ENCODE measurements around the gene ACTR8.

The ACTR8 gene

DNA sequence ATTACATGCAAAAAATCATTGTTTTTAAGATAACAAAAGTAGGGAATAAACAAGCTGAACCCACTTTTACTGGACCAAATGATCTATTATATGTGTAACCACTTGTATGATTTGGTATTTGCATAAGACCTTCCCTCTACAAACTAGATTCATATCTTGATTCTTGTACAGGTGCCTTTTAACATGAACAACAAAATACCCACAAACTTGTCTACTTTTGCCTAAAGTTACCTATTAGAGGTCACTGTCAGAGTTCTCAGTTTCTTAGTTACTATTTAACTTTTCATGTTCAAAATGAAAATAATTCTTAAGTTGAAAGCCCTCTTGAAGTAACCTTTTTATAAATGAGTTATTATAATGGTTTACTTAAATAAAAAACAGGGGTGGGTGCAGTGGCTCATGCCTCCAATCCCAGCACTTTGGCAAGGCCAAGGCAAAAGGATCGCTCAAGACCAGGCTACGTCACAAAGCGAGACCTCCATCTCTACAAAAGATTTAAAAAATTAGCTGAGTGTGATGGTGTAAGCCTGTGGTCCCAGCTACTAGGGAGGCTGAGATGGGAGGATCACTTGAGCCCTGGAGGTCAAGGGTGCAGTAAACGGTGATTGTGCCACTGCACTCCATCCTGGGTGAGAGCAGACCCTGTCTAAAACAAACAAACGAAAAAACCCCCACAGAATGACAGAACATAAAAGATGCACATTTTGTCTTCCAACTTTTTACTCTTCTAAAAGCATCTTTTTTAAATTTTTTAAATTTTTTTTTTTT is 16.0 kb downstream of the ACTR8 start:
- no peak for DNase-seq (ENCODE audit: low read depth)

DNA sequence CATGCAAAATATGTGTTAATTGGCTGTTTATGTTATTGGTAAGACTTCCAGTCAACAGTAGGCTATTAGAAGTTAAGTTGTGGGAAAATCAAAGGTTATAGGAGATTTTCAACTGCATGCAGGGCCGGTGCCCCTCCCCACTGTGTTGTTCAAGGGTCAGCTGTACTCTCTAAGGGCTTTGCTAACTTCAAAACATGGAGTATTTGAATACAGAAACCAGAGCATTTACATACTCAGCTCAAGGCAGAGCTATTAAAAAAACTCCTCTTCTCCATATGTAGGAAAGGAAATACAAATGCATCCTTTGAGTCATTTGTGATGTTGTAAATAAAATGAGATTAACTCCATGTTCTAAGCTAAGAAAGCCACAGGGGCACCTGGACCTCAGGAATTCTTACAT is 18.8 kb downstream of the ACTR8 start:
- no peak for DNase-seq (ENCODE audit: low read depth)

DNA sequence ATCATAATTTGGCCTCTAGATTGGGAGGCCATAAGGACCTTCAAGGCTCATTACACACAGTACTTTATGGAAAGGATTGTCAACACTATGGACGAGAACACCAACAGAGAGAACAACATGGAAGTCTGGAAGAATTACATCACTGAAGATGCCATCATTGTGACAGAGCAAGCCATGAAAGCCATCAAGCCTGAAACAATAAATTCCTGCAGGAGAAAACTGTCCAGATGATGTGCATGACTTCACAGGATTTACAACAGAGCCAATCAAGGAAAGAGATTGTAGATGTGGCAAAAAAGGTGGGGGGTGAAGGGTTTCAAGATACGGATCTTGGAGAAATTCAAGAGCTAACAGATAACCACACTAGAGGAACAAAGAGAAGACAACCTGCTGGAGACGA is 19.7 kb downstream of the ACTR8 start:
- no peak for DNase-seq (ENCODE audit: low read depth)

DNA sequence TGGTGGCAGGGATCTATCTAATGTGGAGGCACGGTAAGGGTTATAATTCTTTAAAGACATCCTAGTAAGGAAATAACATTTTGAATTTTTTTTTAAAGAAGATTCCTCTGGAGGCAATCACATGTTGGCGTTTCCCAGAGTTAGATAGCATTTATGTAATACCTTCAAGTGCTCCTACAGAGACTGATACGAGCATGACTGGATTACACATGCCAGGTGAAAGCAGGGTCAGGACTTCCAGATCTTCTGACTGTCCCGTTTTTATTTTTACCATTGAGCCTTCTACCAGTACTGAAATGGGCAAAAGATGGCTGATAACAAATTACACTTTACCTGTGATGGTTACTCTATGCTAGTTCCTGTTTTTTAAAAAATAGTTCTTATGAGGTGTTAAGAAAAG is 21.8 kb downstream of the ACTR8 start:
- no peak for DNase-seq (ENCODE audit: low read depth)

DNA sequence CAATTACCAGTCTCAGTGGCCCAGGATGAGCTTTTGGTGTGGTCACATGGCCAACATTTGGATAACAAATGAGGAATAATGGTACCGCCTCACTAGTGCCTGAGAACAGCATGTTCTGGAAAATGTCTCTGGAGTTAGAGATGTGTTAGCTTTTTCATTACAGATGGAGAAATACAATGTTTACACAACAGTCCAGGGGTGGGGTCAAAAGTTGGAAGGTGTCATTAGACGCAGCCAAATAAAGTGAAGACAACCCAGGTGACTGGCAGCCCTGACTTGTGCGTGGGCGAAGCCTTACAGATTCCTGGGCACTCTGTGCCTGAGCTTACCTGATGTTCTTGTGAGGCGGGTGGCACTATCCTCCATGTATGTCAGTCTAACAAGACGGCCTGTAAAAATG is 22.8 kb downstream of the ACTR8 start:
- no peak for DNase-seq (ENCODE audit: low read depth)

DNA sequence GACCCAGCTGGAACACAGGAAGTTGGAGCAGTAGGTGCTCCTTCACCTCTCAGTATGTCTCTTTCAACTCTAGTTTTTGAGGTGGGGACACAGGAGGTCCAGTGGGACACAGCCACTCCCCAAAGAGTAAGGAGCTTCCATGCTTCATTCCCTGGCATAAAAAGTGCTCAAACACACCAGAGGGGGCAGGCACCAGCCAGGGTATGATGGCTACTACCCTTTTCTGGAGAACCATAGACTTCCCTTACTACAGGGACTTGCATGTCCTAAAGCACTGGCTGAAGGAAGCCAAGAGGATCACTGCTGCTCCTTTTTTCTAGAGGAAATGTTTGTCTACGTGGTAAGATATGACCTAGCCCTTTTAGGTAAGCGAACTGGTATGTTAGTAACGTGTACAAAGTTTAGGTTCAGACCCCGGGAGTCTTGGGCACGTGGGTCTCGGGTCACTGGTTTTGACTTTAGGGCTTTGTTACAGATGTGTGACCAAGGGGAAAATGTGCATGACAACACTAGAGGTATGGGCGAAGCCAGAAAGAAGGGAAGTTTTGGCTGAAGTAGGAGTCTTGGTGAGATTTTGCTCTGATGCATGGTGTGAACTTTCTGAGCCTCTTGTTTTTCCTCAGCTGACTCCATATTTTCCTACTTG is 23.7 kb downstream of the ACTR8 start:
- DNase-seq (ENCODE audit: low read depth), result no peak

DNA sequence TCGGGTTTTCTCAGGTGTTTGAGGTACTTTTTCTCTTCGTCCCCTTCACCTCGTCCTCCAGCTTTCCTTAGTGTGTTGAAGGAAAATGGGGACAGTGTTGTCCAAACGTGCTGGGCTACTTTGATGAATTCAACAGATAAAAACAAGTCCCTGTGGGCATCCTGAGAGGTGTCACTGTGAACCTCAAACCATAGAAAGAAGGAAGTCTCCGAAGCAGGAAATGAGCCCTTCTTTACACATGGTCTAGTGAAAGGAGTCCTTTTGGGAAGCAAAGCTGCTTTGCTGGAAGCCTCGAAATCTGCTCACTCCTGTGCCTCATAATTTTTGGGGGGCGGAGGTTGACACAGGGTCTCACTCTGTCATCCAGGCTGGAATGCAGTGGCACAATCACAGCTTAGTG is 25.0 kb downstream of the ACTR8 start:
- DNase-seq (ENCODE audit: low read depth), result no peak

DNA sequence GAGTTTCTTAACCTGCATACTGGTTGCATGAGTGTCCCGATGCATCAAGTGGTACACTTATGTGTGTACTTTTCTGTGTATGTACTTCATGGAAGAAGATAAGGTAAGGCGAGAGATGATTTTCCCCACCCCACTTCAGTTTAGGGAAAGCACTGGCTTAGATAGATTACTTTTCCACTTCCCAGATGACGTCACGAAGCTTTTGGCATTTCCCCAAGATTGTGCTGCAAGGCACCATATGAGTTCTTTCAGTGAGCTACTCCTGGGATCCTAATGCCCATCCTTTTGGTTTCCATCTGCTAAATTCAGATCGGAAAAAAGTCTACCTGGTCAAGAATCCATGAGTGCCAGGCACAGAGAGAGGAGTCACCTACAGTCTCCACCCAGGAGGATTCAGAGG is 31.1 kb downstream of the ACTR8 start:
- DNase-seq (ENCODE audit: low read depth), result no peak

DNA sequence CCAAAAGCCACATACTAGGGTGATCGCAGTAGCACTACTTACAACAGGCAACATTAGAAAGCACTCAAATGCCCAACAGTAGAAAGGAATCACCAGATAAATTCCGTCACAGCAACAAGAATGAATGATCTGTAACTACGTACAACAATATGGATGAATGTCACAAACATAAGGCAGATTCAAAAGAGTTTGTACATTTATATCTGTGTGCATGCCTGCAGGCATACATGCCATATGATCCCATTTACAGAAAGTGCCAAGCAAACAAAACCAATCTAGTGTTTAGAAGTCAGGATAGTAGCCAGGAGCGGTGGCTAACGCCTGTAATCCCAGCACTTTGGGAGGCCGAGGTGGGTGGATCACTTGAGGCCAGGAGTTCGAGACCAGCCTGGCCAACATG is 32.0 kb downstream of the ACTR8 start:
- no peak for DNase-seq (ENCODE audit: low read depth)

DNA sequence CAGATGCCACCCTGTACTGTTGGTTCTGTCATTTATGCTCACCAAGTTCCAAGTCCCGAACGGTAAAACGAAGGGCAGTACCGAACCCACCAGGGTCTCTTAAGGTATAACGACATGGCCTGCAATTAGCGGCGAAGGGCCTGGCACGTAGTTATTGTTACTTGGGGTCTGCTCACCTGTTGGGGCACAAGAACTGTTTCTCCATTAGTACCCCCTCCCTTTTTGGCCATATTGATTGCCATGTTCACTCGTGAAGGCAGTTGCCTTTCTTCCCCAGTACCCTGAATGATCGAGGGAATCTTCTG is 35.1 kb downstream of the ACTR8 start:
- no peak for DNase-seq (ENCODE audit: low read depth)

DNA sequence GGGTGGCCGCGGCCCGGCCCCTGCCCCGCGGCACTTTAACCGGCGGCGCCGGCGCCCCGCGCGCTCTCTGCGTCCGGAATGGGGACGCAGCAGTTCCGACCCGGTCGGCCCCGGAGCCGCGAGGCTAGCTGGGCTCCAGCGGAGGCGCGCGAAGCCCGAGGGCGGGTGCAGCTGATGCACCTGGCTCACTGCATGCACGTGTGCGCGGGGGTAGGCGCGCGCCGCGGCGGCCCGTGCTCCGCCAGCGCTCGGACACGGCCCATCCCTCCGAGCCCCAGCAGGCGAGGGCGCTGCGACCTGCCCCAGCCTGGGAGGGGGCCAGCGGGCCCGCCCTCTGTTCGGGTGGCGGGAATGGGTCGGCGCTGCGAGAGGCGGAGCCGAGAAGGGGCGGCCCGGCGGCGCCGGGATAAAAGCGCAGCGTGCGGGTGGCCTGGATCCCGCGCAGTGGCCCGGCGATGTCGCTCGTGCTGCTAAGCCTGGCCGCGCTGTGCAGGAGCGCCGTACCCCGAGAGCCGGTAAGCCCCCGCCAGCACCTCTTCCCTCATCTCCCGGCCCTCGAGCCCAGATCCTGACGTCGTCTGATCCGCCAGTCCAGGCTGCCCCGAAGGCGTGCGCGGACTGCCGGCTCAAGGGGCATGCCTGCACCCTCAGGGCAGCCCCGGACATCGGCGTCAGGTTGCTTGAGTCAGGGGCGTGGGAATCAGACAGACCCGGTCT is 35.7 kb downstream of the ACTR8 start, which contains the start of the genes CHDH and IL17RB:
Gene CHDH (minus strand): TSS at position 286 of the 717 bp plus-strand sequence. CDS start 22,411 bp downstream, outside the sequence.
Gene IL17RB (plus strand): TSS at position 435 of the 717 bp plus-strand sequence. CDS start 21 bp downstream, at position 456.
- no peak for DNase-seq (ENCODE audit: low read depth)

DNA sequence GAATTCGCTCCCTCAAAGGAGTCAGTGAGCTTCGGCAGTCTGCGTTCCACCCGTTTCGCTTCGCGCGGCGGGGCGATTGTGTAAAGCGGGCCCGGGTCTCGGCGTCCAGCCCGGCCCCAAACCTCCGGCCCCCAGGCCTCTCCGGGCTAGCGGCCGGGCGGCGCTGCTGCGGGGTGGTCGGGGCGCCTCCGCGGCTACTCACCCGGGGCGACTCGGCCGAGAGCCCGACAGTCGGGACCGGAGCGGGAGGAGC is 36.1 kb downstream of the ACTR8 start:
- no peak for DNase-seq (ENCODE audit: low read depth)

DNA sequence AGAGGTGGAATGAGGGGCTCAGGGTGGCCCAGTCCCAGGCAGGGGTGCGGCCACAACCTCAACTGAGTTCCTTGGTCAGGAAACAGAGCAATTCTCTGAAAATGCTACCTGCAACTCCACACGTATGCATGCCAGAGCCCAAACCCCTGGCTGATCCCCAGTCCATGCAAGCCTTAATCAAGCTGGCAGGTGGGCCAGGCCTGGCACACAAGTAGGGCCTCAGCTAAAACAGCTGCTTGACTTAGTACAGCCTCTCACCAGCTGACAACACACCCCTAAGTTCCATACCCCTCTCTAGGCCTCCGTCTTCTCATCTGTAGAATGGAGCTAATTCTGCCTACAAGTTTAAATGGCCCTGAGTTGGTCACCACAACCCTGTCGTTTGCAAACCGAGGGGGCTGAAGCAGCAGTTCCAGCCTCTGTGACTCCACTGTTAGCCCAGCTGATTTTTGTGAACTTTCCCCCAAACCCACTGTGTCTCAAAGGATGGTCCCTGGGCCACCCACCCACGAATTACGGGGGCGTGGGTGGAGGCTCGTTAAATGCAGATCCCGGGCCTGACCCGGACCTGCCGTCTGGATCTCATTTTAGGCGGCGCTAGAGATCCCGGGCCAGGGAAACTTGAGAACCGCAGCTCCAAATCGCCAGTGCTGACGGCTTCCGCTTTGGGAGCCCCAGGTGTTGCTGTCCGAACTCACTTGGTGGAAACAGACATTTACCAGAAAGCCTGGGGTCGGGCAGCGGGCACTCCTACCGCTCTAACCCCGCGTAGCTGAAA is 36.7 kb downstream of the ACTR8 start:
- DNase-seq (ENCODE audit: low read depth), result no peak

DNA sequence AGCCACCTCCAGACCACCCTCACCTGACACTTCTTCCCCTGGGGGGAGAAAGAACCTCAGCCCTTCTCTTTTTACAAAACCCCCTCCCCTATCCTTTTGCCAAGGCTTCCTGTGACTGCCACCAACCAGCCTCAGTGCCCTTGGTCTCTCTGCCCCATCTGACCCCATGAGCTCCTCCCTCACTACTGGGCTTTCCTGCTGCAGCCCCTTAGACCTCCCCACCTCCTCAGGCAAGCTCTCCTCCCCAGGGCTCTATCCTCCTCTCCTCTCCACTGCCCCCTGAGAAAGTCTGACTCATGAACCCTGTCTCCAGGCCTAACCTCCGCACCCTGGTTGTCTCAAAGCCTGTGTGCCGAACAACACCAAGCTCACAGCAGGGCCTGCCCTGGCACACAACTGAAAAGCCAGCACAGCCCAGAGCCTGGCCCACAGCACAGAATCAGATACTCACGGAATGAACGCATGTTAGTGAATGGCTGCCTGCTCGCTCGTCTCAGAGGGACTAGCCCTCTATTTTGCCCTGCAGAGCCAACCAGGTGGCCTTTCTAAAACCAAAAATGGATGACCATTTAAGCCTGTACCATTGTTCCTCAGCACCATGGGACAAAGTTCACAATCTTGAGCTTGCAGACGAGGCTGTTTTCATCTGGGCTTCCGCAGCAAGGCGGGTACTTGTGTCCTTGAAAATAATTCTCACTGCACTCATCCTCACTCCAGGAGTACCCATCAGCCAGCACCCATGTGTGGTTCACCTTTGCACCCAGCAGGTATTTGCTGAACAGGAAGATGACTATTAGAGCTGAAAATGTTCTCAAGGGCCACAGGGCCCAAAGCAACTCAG is 37.5 kb downstream of the ACTR8 start:
- no peak for DNase-seq (ENCODE audit: low read depth)

DNA sequence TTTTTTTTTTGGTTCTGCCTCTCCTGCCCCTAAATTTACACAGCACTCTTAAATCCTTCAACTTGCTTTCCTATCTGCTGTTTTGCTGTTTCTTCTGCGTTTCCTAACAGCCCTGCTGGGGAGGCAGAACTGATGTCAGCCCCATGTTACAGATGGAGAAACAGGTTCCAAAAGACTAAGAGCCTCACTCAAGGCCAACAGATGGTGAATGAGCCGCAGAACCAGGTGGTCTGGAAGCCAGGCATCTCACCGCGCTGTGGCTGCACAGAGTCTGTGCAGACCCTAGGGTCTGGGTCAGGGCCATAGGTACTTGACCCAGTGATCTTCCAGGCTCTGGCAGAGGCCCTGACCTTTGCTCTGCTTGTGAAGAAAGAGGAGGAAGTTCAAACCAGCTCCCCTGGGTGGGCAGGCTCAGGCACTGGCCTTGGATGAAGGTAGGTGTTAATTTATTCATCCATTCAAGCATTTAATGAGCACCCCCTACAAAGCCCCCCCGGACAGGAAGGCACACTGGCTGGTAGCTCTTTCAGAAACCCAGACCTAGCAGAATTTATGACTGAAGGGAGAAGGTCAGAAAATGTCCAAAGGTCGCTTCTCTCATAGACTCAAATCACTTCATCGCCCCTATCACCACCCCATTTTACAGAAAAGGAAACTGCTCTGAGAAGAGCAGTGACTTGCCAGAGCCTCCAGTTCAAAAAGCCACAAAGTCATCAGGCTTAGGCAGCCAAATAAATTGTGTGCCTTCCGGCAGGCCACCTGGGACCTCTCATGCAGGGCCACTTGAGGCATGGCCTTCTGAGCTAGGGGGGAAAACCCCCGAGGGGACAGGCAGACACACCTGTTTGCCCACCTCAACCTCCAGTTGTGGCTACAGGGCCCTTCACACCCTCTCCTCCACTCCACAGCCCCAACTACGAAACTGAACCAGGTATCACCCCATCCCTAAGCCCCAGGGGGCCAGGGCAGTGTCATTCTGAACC is 38.5 kb downstream of the ACTR8 start:
- no peak for DNase-seq (ENCODE audit: low read depth)

DNA sequence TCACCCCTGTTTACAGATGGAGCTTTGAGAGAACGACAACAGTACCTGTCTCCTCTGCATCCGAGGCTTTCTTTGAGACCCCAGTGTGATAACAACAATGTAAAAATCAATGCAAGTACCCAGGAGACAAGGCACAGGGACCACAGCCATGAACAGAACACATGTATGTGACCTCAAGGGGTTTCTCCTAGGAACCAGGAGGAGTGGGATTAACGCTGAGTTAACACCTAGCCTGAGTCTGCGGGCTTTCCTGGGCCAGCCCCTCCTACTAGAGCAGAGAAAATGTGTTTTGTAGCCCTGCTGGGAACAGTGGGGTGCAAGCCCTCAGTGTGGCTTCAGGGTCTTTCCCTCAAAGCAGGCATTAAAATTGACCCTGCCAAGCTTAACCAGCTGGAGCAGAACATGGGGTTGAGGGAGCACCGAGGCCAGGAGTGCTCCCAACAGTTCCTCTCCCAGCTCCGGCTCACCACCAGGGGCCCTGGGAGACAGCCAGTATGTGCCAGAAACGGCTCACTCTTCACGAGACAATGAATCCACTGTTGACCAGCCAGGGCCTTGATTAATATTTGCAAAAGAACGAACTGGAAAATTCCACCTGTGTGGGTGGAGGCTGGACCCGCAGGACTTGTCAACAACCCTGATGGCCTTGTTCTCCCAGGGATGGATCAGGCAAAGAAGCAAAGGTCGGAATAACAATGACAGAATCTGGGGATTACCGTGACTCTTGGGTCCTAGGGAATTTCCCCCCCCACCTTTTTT is 39.3 kb downstream of the ACTR8 start:
- DNase-seq (ENCODE audit: low read depth), result no peak

DNA sequence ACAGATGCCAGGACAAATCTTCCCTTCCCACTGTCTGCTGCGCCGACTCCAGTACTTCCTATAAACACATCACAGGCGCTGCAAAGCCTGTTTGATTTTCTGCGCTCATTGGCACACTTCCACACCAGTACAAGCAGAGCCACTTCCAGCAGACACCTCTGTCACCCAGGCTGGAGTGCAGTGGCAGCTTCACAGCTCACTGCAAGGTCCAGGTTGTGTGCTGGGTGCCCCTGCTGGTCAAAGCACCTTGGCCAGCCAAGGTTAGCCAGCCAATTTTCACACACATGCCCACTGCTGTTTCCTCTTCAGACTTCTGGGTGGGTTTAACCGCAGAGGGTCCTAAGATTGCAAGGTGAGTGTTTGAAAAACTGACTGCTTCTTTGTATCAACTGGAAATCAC is 40.7 kb downstream of the ACTR8 start:
- DNase-seq (ENCODE audit: low read depth), result no peak

DNA sequence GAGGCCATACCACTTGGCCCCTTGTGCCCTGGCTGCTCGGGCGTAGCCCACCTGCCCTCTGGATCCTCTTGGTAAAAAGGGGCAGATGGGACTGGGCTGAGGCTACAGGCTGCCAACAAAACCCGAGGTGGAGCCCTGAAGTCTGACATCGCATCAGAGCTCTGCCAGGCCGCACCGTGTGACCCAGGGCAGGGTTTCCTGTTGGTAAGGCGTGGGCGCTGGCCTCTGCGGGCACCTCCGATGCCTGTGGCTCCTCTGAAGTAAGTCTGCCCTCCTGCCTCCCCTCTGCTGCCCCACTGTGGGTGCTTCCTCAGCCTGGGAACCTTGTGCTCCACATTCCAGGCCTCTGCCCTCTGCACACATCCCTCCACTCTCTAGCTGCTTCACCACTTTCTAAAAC is 44.6 kb downstream of the ACTR8 start:
- no peak for DNase-seq (ENCODE audit: low read depth)

DNA sequence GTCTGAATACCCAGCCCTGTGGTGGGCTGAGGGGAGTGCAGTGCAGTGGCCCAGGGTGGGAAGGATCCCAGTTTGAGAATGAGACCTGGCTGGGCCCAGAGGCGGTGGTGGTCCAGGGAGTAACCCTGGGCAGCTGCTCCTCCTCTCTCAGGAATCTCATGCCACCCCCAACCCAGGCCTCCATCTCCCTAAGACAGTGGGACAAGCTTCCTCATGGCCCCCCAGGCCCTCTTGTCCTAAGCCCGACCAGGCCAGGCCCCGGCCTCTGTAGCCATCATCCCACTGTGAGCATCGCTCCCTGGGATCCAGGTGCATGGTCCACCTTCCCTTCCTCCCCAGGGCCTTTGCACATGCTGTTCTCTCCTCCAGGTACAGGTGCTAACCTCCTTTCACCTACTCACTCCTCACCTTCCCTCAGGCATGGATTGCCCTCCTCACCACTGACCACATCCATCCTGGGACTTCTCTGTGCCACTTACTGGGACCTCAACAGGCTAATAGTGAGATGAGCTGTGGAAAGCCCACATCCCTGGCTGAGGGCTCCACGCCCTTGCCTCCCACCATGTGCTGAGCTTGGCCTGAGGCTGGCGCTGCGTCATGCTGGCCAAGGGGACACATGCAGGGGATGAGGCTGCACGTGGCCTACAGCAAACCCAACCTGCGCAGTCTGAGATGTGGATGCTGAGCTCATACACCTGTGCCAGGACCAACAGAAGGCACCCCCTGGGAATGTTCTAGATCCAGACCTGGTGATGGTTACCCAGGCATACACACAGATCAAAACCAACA is 45.7 kb downstream of the ACTR8 start:
- no peak for DNase-seq (ENCODE audit: low read depth)

Data from stimulated activated CD8-positive, alpha-beta memory T cell treated with anti-CD3 and anti-CD28 coated beads, Interleukin-7, amount 100 ng/mL, for 24 hours (primary cell).